Sigmoid colon (tissue), 4 donors: Measurements from ENCODE around the gene BMERB1.

Experiments used
- CTCF ChIP-seq, 4 experiments: fragments of 450-650 bp in 3 of 4; fragments of 200-600 bp in 1 of 4; IDR thresholded peaks; one replicate each; pipeline ENCODE4 v1.5.1; 2016 to 2019; ENCODE audit warnings: antibody characterized with exemption in 4 of 4, mild to moderate bottlenecking in 3 of 4, moderate library complexity in 2 of 4
- POLR2AphosphoS5 ChIP-seq, 4 donors: sonication (generic); formaldehyde crosslinking; IDR thresholded peaks; one replicate each; pipeline ENCODE4 v1.6.1; 2017; ENCODE audit warnings: antibody characterized with exemption in 4 of 4

GRCh38 chr16:15415511-15415985, 18.8 kb upstream of the BMERB1 start:
- no peak for TF ChIP-seq CTCF (IDR thresholded peaks at IDR 0.05)
- TF ChIP-seq POLR2AphosphoS5 (IDR thresholded peaks at IDR 0.05): no peak
